Measurements from ENCODE around the gene TPT1. TPM values are rescaled to one million over a fixed set of nuclear protein-coding genes. Genes with fewer than 3 reads are reported as not detected.
A peak's percentile ranks its signal among the peaks of the same experiment; 100 is the strongest.

The TPT1 gene
- total RNA-seq, 1 donor from 2014 or later, result 3,472 TPM

DNA sequence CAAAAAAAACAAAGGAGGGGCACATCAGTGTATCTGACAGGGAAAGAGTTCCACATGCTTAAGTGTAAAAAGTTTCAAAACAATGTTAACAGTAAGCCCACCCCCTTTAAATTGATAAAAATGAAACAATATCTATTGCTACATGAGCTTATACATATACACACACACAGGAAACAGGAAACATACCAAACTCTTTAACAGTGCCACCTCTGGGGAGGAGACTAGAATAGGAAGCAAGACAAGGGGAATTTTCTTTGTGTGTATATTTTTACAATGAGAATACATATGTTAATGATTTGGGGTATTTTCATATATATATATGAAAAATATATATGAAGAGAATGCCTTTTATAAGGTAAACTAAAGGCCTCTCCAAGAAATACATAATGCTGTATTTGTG, 44.7 kb downstream of the TPT1 start:
- H3K4me3 Mint-ChIP-seq, result no peak overlapping the region
- no peaks in the 10 kb centered on the region for H3K4me1 Mint-ChIP-seq (ENCODE audit: unreplicated experiment)
- no peaks in the 10 kb centered on the region for H3K9me3 Mint-ChIP-seq
- no peaks in the 10 kb centered on the region for H3K36me3 Mint-ChIP-seq
- no peak overlapping the region for H3K27ac Mint-ChIP-seq
- TF ChIP-seq, protein P1, sequence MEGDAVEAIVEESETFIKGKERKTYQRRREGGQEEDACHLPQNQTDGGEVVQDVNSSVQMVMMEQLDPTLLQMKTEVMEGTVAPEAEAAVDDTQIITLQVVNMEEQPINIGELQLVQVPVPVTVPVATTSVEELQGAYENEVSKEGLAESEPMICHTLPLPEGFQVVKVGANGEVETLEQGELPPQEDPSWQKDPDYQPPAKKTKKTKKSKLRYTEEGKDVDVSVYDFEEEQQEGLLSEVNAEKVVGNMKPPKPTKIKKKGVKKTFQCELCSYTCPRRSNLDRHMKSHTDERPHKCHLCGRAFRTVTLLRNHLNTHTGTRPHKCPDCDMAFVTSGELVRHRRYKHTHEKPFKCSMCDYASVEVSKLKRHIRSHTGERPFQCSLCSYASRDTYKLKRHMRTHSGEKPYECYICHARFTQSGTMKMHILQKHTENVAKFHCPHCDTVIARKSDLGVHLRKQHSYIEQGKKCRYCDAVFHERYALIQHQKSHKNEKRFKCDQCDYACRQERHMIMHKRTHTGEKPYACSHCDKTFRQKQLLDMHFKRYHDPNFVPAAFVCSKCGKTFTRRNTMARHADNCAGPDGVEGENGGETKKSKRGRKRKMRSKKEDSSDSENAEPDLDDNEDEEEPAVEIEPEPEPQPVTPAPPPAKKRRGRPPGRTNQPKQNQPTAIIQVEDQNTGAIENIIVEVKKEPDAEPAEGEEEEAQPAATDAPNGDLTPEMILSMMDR (conservative IDR thresholded peaks at IDR 0.05), result no peak
- peaks cover under 1% of the 10 kb centered on the region for H3K27me3 Mint-ChIP-seq
- DNase-seq (ENCODE audit: extremely low spot score, unreplicated experiment), result no peak

DNA sequence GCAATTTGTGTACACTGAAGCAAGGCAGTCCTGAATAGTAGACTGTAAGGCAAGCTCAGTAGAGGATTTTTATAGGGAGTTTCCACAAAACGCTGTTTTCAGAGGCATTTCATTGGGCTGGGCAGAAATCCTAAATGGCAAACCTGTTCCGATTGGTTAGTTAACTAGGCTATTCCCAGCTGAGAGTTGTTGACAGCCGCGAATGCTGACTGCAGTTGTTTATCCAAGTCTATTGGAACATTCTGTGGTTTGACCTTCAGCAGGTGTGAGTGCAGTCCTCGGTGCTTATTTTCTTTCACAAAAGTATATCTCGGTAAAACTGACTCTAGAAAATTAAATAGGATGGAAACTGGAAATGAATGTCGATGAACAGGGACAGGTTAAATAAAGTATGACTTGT, 45.4 kb downstream of the TPT1 start:
- TF ChIP-seq, protein P1 (conservative IDR thresholded peaks at IDR 0.05), result no peak
- H3K27ac Mint-ChIP-seq, result no peak overlapping the region
- no peak overlapping the region for H3K4me3 Mint-ChIP-seq
- no peaks in the 10 kb centered on the region for H3K36me3 Mint-ChIP-seq
- DNase-seq (ENCODE audit: extremely low spot score, unreplicated experiment), result no peak
- no peaks in the 10 kb centered on the region for H3K27me3 Mint-ChIP-seq
- no peaks in the 10 kb centered on the region for H3K4me1 Mint-ChIP-seq (ENCODE audit: unreplicated experiment)
- H3K9me3 Mint-ChIP-seq, result no peaks in the 10 kb centered on the region

DNA sequence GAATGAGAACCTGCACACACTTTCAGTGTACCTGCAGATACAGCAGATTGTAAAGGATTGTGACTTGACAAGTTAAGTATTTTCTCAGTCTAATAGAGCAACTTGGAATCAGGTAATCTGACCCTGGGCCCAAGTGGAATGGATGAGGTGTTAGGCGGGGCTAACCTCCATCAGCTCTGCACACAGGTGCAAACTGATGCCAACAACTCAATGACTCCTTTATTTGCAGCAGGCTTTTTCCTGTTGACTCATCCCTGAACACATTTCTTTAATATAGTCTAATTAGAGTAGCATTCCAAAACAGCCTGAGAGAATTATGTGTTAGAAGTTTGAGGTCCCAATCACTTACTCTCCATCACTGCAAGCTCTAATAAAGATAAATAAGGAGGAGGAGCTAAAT, 48.8 kb downstream of the TPT1 start:
- no peaks in the 10 kb centered on the region for H3K4me1 Mint-ChIP-seq (ENCODE audit: unreplicated experiment)
- H3K4me3 Mint-ChIP-seq, result no peak overlapping the region
- TF ChIP-seq, protein P1 (conservative IDR thresholded peaks at IDR 0.05), result no peak
- H3K36me3 Mint-ChIP-seq, result peaks cover 5% of the 10 kb centered on the region
- no peaks in the 10 kb centered on the region for H3K27me3 Mint-ChIP-seq
- peak; percentile 7 for DNase-seq (ENCODE audit: extremely low spot score, unreplicated experiment)
- H3K9me3 Mint-ChIP-seq, result no peaks in the 10 kb centered on the region
- H3K27ac Mint-ChIP-seq, result no peak overlapping the region

DNA sequence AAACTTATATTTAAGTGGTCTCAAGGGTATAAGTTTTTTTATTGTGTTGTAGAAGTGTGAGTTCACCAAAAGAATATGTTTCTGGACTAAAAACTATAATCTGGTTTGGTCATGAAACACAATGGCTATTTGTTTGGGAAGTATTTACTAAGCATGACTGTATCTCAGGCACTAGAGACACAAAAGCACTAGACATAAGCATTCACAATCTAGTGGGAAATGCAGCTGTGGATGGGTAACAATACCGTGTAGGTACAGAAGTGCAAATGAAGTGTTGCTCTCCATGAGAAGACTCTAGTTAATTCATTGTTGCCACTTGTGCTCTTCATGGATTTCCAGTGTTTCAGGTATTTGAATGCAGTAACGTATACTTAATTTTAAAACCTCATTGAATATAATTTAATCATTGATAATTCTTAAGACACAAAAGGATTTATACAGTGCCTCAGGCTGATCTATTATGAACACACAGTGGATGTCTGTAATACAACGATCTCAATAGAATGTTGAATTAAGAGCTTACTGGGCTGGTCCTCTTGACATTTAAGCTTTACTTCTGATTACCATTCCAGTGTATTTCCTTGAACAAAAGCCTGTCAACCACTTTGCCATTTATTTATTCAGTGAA, 50.9 kb downstream of the TPT1 start:
- Mint-ChIP-seq H3K9me3 (no peaks in the 10 kb centered on the region), H3K27ac (no peak overlapping the region), H3K36me3 (peaks cover 5% of the 10 kb centered on the region), H3K4me3 (no peak overlapping the region), H3K27me3 (no peaks in the 10 kb centered on the region), H3K4me1 (ENCODE audit: unreplicated experiment) (no peaks in the 10 kb centered on the region)
- no peak for DNase-seq (ENCODE audit: extremely low spot score, unreplicated experiment)
- TF ChIP-seq, protein P1 (conservative IDR thresholded peaks at IDR 0.05), result no peak

Other genes starting within 250 kb of the TPT1 start
- gene GTF2F2, start 220.7 kb downstream of the TPT1 start, total RNA-seq (ENCODE audit: low replicate concordance), result 17.5 and 21.8 TPM in 2 replicates
- gene KCTD4, start 140.1 kb downstream of the TPT1 start, total RNA-seq (ENCODE audit: low replicate concordance), result not detected in 2 replicates
- gene SLC25A30, start 77.2 kb upstream of the TPT1 start, total RNA-seq (ENCODE audit: low replicate concordance), result 5.5 and 7.6 TPM in 2 replicates
- 30.4 and 37.2 TPM in 2 replicates for gene COG3, start 123.8 kb upstream of the TPT1 start, total RNA-seq (ENCODE audit: low replicate concordance)

All from type B pancreatic cell (in vitro differentiated cells).